C4-2B (cell line): ENCODE results near the gene ANKRD2.

ENCODE experiments used
- ZFX ChIP-seq: fragments of 450-650 bp; IDR thresholded peaks from 2 replicates; pipeline ENCODE4 v1.6.1; 2017
- TF ChIP-seq, protein P1 (sequence below): fragments of 450-650 bp; conservative IDR thresholded peaks from 2 replicates; pipeline ENCODE4 v1.5.1; 2017; ENCODE audit warnings: mild to moderate bottlenecking

DNA sequence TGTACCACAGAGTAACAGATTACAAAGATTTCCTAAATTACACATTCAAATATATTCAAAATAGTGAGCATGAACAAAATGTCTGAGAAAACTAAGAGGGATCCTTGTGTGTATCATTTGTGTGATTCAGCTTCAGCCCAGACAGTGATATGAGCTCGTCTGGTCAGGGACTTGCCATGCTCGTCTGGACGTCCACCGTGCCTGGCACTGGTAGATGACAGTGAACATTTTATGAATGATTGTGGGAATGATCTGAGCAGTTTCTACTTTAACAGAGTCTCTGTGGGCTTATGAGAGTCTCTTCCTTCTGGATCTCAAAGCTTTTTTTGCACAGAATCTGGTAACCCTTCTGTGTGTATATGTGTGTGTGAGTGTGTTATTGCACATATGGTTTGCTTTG lies 34.2 kb upstream of the ANKRD2 start:
- TF ChIP-seq, protein P1, sequence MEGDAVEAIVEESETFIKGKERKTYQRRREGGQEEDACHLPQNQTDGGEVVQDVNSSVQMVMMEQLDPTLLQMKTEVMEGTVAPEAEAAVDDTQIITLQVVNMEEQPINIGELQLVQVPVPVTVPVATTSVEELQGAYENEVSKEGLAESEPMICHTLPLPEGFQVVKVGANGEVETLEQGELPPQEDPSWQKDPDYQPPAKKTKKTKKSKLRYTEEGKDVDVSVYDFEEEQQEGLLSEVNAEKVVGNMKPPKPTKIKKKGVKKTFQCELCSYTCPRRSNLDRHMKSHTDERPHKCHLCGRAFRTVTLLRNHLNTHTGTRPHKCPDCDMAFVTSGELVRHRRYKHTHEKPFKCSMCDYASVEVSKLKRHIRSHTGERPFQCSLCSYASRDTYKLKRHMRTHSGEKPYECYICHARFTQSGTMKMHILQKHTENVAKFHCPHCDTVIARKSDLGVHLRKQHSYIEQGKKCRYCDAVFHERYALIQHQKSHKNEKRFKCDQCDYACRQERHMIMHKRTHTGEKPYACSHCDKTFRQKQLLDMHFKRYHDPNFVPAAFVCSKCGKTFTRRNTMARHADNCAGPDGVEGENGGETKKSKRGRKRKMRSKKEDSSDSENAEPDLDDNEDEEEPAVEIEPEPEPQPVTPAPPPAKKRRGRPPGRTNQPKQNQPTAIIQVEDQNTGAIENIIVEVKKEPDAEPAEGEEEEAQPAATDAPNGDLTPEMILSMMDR: no peak
- TF ChIP-seq ZFX: no peak
